Measurements from ENCODE around the gene ARPC1B. TPM values are rescaled to one million over a fixed set of nuclear protein-coding genes. Genes with fewer than 3 reads are reported as not detected.

ARPC1B gene
- total and polyA plus RNA-seq, 2 of the 8 experiments (the other 6 are each of a cell fraction or from before 2014, with no cell fraction given), result 64.5 to 115 TPM

GRCh38 chr7:99409192-99409572 lies 34.7 kb downstream of the ARPC1B start (continued):
- TF ChIP-seq CTBP2 (IDR thresholded peaks at IDR 0.05; ENCODE audit: borderline replicate concordance, insufficient read depth, insufficient read length, low read length) (no peak), RXRA (IDR thresholded peaks at IDR 0.05; ENCODE audit: insufficient read depth, low read depth, low read length) (no peak), ZNF274 (IDR thresholded peaks at IDR 0.05; ENCODE audit: borderline replicate concordance, extremely low read depth, low read length) (no peak), YY1 (IDR thresholded peaks at IDR 0.05; ENCODE audit: low read depth, low read length) (no peak), EZH2 (IDR thresholded peaks at IDR 0.05; ENCODE audit: low read depth, low read length, severe bottlenecking) (no peak)

Measured in H1 (cell line).